ENCODE measurements around the gene LRCH3.

The LRCH3 gene

DNA sequence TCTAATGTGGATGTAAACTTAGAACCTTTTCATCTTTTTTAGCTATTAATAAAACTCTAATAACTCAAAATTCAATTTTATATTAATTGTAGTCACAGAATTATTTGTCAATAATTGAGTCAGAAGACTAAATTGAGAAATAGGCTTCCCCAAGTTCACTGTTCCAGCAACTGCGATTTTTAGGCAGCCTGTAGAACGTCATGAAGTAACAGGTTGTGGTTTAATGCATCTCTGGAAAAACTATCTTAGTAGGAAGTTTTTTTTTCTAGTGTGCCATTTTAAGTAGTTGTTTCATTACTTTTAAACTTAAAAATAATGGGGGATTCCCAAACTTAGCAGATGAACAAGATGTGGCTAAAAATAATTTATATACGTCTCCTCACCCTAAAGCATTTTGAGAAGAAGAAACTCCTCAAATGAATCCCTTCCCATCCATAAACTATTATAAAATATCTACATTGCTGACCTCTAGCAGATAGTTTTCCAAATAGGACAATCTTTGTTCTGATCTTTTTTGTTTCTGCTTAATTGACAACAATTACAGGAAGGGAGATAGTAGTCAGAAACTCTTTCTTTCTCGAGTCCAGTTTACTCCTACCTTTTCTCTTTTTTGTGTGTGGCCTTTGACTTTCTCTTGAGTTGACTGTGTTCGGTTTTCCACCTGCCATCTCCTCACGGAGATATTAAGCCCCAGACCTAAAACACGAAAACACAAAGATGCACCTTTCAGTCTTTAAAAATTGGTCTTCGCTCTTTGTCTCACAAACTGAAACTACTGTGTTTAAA, 43.1 kb downstream of the LRCH3 start:
- H3K4me3 ChIP-seq (ENCODE audit: low read depth, low read length) = no peak overlapping the region

DNA sequence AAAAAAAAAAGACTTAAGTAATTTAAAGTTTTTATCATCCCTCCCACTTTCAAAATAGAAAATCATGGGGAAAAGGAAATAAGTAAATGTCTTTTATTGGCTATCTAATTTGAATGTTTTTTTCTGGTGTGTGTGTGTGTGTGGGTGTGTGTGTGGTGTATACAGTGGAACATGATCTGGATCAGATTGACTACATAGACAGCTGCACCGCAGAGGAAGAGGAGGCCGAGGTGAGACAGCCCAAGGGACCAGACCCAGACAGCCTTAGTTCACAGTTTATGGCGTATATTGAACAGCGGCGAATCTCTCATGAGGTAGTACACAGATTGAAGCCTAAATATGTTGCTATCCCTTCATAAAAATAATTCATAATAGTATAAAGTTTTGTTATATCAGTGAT, 44.5 kb downstream of the LRCH3 start:
- H3K4me3 ChIP-seq (ENCODE audit: low read depth, low read length) = no peak overlapping the region

DNA sequence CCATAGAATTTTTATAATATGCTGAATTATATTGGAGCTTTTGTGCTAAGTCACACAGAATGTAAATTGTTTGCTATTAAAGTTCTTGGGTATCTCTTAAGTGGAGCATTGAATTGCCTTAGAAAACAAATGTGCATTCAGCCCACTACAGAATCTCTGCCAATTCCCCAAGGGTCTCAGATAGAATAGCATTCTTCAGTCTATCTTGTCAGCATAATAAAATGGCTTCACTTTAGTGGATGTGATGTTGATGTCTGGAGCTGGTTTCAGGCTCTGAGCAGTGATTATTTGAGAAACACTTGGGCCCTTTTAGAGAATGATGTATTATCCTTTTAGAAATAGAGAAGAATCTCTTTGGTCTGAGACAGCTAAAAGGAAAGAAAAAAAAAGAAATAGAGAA, 45.2 kb downstream of the LRCH3 start:
- H3K4me3 ChIP-seq (ENCODE audit: low read depth, low read length) = no peak overlapping the region

DNA sequence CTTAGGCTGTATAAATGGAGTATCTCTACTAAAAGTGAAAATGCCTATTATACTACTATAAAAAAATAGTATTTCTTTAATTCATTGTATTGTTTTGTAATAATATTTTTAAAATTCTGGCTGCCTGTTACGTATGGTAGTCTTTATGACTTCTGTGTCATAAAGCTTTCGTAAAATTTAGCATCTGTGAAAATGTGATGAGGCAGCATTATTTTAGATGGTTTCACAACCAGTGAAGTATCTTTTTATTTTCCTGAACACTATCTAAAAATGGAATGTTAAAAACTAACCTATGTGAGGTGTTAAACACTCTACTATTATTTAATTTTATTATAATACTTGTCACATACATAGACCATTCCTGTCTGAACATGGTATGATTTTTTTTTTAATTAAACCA, 46.2 kb downstream of the LRCH3 start:
- H3K4me3 ChIP-seq (ENCODE audit: low read depth, low read length) = no peak overlapping the region

DNA sequence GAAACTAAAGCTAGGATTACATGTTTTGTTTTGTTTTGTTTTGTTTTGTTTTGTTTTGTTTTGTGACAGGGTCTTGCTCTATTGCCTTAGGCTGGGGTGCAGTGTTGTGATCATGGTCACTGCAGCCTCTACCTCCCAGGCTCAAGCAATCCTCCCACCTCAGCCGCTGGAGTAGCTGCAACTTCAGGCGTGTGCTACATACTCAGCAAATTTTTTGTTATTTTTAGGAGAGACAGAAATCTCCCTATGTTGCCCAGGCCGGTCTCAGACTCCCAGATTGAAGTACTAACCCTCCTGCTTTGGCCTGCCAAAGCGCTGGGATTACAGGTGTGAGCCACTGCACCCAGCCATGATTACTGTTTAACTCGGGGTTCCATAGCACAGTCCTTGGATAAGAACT, 50.7 kb downstream of the LRCH3 start:
- H3K4me3 ChIP-seq (ENCODE audit: low read depth, low read length) = no peak overlapping the region

DNA sequence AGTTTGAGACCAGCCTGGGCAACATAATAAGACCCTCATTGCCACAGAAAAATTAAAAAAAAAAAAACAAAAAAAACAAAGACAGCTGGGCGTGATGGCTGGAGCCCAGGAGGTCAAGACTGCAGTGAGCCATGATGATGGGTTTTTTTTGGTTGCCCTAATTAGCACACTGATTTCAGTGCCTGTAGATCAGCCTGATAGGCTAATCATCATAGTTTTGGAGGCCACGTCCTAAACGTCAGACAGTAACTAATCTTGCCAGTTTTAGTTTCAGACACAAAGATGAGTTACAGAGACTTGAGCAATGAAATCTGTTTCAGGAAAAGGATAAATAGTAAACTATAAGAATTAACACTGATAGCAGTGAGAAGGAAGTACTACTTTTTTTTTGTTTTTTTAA, 55.4 kb downstream of the LRCH3 start:
- H3K4me3 ChIP-seq (ENCODE audit: low read depth, low read length) = no peak overlapping the region

DNA sequence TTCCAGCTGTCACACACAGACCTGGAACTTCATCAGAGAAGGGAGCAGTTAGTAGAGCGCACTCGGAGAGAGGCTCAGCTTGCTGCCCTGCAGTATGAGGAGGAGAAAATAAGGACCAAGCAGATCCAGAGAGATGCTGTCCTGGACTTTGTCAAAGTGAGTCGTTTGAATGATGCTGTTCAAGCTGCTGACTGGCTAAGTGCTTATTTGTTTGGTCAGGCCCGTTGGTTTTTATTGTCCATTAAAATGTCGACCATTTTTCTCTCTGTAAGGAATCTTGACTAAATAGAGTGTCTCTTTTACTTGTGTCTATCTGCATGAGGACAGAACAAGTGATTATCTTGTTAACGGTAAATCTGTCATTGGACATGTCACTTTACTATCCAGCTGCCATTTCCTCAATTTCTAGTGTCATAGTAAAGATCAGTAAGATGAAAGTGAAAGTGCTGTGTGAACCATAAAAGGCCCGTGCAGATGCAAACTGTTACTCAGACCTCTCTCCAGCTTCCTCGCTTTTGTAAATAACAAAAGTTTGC, 56.9 kb downstream of the LRCH3 start:
- H3K4me3 ChIP-seq (ENCODE audit: low read depth, low read length) = no peak overlapping the region

DNA sequence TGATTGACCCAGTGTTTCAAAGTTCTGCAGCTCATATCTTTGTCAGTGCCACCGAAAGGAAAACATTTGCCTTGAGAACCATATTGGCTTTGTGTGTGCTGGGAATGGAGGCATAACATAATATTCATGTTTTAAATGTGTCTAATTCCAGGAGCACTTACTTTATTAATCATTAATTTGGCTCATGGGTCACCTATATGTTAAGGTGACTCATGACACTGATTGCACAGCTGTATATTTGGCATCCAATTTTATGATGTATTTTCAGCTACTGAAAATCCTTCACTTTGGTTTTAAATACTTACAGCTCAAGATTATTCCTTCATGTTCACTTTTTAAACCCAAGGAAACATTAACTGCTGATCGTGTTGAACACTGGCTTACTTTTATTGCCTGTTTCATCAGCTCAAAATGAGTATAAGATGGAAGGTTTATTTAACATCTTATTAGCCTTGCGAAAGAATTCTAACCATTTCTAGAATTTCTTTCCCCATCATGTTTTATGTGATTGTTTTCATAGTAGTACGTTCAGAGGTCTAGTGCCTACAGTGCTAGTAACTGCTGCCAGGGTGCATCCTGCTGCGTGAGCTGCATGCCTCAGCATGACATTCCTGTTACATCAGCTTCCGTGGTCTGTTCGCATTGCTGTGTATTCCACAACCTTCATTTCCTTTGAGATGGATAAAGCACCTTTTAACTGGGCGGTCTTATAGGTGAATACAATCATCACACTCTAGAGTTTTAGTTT, 63.7 kb downstream of the LRCH3 start:
- no peak overlapping the region for H3K4me3 ChIP-seq (ENCODE audit: low read depth, low read length)

DNA sequence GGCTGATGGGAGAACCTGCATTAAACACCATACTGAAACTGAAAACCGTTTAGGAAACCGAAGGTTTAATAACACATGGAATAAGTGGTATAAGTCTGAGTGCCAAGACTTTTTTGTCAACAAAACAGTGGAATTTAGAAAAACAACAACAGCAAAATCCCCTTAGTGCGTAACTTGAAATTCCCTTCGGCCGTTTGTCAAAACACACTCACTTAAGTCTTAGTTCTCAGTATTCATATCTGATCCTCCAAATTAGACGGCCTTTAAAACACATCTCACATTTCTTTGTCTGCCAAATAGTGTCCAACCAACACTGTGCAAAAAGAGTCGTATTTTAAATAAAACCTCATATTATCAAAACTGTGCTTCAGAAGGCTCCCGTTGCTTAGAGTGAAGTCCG, 64.5 kb downstream of the LRCH3 start:
- no peak overlapping the region for H3K4me3 ChIP-seq (ENCODE audit: low read depth, low read length)

DNA sequence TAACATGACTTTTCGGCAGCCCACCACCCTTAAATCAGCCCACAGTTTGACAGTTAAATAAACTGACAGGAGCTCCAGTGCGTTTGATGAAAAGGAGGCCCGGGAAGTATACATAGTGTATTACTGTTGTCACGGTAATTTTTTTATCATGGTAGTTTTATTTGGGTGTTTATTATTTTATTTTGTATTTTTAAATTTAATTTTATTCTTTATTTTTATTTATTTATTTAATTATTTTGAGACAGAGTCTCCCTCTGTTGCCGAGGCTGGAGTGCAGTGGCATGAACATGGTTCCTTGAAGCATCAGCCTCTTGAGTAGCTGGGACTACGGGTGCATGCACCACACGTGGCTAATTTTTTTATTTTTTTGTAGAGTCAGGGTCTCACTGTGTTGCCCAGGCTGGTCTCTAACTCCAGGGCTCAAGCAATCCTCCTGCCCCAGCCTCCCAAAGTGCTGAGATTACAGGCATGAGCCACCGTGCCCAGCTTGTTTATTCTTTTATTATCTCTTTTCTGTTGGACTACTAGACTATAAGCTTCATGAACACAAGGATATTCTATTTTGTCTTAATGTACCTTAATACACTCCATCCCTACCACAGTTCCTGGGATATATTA, 65.3 kb downstream of the LRCH3 start:
- H3K4me3 ChIP-seq (ENCODE audit: low read depth, low read length) = no peak overlapping the region

DNA sequence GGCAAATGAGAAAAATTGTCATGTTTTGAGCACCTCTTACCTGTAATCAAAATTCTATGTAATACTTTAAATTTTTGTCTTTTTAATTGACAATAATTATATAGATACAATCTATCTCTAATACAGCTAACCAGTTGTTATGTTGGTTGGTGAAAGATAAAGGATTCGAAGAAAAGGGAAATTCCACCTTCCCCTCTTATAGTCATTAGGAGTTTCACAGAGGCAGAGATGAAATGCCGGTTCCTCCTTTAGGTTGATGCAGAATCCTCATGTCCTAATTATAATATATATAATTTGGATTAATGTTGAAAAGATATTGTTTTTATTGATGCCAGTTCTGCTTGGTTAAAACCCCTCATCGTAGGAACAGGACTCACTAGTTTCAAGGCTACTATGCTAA, 67.1 kb downstream of the LRCH3 start:
- H3K4me3 ChIP-seq (ENCODE audit: low read depth, low read length) = no peak overlapping the region

DNA sequence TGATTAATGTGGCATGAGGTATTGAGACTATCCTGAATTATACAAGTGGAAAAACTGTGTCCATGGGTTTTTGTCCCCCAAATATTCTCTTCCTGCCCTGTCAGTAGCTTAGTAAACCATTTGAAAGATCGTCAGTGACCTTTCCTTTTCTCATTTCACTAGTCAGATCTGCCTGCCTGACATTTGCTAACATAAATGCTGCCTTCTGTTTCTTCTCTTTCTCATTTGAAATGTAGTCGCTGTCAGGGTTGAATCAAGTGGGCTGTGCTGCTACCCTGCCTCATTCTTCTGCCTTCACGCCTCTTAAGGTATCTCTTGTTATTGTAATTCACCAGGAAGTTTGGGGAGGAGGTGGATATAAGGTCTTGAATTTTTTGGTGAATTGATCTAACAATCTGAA, 67.5 kb downstream of the LRCH3 start:
- H3K4me3 ChIP-seq (ENCODE audit: low read depth, low read length) = no peak overlapping the region

DNA sequence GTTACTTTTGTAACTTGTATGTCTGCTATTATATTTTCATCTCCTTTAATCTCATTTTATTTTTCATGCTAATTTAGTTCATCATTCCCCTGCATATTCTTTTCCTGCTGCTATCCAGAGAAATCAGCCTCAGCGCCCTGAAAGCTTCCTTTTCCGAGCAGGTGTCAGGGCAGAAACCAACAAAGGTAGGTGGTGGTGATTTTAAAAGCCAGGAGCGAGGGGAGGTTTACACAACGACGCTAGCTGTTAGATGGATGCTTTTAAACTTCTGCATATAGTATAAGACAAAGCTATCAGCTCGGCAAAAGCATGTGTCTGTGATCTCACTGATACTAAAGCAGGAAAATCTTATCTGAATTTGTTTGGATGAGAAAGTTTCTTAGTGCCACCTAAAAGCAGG, 75.0 kb downstream of the LRCH3 start:
- H3K4me3 ChIP-seq (ENCODE audit: low read depth, low read length) = no peak overlapping the region

DNA sequence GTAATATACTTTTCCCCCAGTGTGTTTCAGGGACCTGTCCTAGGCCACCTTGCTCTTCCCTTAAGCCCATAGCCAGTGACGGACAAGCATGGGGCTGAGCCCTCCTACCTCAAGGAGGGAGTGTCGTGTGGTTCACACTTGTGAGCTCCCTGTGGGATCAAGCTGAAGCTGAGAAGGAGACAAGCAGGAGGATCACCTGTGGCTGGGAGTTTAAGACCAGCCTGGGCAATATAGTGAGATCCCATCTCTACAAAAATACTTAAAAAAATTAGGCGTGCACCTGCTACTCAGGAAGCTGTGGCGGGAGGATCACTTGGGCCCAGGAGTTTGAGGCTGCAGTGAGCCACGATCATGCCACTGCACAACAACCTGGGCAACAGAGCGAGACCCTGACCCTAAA, 82.3 kb downstream of the LRCH3 start:
- no peak overlapping the region for H3K4me3 ChIP-seq (ENCODE audit: low read depth, low read length)

DNA sequence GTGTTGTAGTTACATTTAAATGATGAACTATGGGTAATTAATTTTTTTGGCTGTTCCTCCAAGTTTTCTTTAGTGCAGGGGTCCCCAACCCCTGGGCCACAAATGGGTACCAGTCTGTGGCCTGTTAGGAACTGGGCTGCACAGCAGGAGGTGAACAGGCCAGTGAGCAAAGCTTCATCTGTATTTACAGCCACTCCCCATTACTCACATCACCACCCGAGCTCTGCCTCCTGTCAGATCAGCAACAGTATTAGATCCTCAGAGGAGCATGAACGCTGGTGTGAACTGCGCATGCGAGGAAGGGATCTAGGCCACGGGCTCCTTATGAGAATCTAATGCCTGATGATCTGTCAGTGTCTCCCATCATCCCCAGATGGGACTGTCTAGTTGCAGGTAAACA, 83.0 kb downstream of the LRCH3 start:
- H3K4me3 ChIP-seq (ENCODE audit: low read depth, low read length) = no peak overlapping the region

DNA sequence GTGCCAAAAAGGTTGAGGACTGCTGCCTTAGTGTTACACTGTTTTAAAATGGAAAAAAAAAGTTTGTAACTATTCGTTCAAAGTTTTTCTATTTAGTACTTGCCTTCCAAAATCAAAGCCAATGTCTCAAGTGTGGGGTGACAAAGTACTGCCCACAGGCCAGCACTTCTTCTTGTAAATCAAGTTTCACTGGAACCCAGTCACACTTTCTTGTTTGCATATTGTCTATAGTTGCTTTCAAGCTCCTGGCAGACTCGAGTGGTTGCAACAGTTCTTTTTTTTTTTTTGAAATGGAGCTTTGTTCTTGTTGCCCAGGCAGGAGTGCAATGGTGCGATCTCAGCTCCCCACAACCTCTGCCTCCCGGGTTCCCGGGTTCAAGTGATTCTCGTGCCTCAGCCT, 83.6 kb downstream of the LRCH3 start:
- H3K4me3 ChIP-seq (ENCODE audit: low read depth, low read length) = no peak overlapping the region

DNA sequence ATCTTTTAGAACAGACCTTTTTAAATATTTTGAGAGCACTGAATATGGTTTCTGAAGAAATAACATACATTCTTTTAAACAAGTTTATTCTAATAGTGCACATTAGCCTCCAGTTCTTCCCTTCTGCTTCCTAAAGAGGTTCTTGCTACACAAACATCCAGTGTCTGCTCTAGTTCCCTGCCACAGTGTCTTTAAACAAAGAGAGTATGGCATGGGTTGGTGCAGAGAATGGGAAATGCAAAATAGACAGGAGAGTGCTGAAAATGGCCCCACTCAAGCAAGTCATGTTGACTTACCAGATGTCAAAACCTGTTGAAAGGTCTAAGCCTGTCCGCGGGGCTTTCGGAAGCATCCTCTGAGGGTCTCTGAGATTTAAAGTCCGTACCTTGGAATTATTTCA, 86.8 kb downstream of the LRCH3 start:
- no peak overlapping the region for H3K4me3 ChIP-seq (ENCODE audit: low read depth, low read length)

DNA sequence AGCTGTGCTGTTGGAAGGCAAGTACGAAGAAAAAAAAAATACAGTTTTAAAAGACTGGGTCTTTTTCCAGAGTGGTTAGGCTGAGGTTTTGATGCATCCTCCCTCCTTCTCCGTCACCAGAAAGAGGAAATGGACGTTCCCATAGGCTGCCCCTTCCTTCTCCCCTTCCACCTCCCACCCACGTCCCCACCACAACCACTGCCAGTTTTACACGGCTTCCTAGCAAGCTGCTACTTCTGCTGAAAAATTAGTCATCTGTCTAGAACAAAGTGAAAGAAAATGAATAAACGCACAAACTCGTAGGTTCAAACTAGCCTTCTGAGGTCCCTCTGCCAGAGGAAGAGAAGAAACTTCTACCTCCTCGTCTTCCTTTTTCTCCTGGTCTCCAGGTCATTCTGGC, 87.4 kb downstream of the LRCH3 start:
- H3K4me3 ChIP-seq (ENCODE audit: low read depth, low read length) = no peak overlapping the region

DNA sequence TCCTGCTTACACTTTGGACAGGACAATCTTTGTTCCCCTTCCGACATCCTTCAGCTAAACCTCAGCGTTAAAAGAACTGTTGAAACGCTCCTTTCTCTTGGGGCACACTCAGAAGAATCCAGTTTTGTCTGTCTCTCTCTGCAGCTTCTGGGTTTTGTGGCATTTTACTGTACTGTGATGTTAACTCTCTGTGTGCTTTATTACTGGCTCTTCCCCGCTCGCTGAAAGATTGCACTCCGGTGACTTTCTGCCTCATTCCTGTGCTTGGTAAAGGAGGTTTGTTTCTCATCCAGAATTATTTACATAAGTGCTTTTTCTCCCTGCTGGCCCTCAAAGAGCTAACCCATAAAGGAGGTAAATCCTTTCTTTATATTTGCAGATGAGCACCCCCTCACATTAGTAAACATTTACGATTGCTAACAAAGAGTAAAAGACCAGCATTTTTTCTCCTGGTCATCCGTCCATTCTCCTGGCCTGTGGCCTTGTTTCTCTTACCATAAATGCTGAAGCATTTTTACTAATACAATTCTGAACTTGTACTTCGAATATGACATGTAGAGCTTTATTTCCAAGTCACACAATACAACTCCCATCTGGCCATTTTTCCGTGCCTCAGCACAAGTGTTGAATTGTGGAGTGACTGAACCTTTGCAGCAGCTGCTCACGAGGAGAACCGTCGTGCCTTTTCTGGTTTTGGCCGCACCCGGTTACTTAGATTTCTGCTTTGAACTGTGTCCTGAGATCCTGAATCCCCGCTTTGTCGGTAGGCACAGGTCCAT, 89.6 kb downstream of the LRCH3 start:
- H3K4me3 ChIP-seq (ENCODE audit: low read depth, low read length) = no peak overlapping the region

DNA sequence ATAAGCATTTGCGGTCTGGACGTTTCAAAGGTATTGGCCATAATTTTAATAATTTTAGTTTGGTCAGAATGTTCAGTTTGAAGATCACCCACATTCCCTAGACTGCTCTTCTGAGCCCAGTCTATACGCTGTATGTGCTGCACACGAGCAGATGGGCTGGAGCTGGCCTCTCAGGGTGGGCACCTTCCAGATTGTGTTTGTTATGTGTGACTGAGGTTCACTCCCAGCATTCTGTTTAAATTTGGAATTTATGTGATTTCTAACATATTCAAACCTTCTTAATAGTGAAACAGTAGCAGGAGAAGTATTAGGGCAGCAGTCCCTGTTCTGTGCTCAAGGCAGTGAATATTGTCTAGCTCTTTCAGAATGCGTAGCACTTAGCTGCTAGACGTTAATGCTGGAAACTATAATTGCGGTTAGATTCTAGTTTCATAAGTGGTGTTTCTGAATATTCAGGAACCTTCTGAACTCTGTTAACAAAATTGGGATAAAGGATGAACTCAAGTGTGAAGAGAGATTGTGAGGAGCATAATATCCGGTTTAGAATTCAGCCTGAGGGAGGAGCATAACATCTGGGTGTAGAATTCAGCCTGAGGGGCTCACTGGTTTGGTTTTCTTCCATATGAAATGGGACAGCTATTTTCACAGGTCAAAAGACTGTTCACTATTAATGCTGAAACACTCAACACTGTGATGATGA, 90.4 kb downstream of the LRCH3 start:
- no peak overlapping the region for H3K4me3 ChIP-seq (ENCODE audit: low read depth, low read length)

DNA sequence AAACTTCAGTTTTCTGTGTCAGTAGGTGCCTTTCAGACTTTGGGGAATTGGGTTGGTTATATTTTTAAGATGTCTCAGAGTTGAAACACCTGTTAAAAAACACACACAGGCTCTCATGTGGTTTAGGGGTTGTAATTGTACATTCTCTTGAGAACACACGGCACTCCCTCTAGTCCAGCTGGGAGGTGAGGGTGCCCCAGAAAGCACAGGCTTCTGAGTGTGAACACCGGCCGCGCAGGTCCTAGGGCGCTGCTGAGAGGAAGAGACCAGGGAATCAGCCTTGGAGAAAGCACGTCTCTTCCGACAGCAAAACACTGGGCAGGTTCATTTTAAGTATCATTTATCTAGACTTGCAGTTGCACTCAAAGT, 90.9 kb downstream of the LRCH3 start:
- no peak overlapping the region for H3K4me3 ChIP-seq (ENCODE audit: low read depth, low read length)

All from iPS-11a (cell line).